Peyer's patch (tissue), 4 donors: ENCODE results near the gene MCF2L2.

Source experiments
- POLR2A ChIP-seq, 2 donors: fragments of 450-650 bp; IDR thresholded peaks; one replicate each; pipeline ENCODE4 v1.5.1; 2017; ENCODE audit warnings: antibody characterized with exemption in 2 of 2, mild to moderate bottlenecking in 2 of 2, moderate library complexity in 2 of 2
- TF ChIP-seq, protein P1 (sequence below), 6 experiments: fragments of 450-650 bp in 4 of 6; fragments of 200-600 bp in 2 of 6; sonication (generic) in 1 of 6; IDR thresholded peaks; one replicate each; pipeline ENCODE4 v1.5.1; 2017 to 2019; ENCODE audit warnings: antibody characterized with exemption in 6 of 6, mild to moderate bottlenecking in 3 of 6, moderate library complexity in 1 of 6

DNA sequence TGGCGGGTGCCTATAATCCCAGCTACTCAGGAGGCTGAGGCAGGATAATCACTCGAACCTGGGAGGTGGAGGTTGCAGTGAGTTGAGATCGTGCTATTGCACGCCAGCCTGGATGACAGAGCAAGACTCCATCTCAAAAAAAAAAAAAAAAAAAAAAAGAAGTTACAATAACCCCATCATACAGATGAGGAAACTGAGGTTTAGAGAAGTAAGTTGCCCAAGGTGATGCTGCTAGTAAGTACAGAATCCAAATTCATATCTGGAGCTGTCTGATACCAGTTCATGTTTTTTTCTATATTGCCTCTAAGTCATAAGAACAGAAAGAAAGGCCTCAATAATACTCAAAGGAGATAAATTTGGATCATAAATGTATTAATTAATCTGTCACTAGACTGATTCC lies 40.6 kb downstream of the MCF2L2 start:
- TF ChIP-seq, protein P1, sequence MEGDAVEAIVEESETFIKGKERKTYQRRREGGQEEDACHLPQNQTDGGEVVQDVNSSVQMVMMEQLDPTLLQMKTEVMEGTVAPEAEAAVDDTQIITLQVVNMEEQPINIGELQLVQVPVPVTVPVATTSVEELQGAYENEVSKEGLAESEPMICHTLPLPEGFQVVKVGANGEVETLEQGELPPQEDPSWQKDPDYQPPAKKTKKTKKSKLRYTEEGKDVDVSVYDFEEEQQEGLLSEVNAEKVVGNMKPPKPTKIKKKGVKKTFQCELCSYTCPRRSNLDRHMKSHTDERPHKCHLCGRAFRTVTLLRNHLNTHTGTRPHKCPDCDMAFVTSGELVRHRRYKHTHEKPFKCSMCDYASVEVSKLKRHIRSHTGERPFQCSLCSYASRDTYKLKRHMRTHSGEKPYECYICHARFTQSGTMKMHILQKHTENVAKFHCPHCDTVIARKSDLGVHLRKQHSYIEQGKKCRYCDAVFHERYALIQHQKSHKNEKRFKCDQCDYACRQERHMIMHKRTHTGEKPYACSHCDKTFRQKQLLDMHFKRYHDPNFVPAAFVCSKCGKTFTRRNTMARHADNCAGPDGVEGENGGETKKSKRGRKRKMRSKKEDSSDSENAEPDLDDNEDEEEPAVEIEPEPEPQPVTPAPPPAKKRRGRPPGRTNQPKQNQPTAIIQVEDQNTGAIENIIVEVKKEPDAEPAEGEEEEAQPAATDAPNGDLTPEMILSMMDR (IDR thresholded peaks at IDR 0.05) = no peak
- no peak for TF ChIP-seq POLR2A (IDR thresholded peaks at IDR 0.05)
